Measurements from ENCODE around the gene TSHR.

DNA sequence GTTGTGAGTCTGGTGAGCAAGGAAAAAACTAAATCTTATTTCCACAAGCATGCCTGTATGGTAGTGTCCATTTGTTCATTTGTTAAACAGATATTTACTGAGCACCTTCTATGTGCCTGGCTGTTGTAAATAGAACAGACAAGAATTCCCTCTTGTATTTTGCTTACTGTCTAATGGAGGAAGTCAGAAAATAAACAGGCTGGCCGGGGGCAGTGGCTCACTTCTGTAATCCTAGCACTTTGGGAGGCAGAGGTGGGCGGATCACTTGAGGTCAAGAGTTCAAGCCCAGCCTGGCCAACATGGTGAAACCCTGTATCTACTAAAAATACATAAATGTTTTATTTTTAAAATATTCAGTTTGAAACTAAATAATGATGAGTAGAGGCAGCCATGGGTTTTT lies 186.0 kb downstream of the TSHR start:
- TF ChIP-seq, protein P1, sequence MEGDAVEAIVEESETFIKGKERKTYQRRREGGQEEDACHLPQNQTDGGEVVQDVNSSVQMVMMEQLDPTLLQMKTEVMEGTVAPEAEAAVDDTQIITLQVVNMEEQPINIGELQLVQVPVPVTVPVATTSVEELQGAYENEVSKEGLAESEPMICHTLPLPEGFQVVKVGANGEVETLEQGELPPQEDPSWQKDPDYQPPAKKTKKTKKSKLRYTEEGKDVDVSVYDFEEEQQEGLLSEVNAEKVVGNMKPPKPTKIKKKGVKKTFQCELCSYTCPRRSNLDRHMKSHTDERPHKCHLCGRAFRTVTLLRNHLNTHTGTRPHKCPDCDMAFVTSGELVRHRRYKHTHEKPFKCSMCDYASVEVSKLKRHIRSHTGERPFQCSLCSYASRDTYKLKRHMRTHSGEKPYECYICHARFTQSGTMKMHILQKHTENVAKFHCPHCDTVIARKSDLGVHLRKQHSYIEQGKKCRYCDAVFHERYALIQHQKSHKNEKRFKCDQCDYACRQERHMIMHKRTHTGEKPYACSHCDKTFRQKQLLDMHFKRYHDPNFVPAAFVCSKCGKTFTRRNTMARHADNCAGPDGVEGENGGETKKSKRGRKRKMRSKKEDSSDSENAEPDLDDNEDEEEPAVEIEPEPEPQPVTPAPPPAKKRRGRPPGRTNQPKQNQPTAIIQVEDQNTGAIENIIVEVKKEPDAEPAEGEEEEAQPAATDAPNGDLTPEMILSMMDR (IDR thresholded peaks at IDR 0.05): no peak
- TF ChIP-seq POLR2A (IDR thresholded peaks at IDR 0.05): no peak
- TF ChIP-seq EP300 (IDR thresholded peaks at IDR 0.05): no peak
